ENCODE results near the gene SGSM1. TPM values are rescaled to one million over a fixed set of nuclear protein-coding genes. Genes with fewer than 3 reads are reported as not detected.

Gene SGSM1
- total and polyA plus RNA-seq, 2 donors (not counting 1 experiment from before 2014, with no cell fraction given), result not detected

GRCh38 chr22:24823787-24824186, 17.8 kb downstream of the SGSM1 start:
- no peaks in the 10 kb centered on the region for H3K27me3 ChIP-seq (ENCODE audit: control insufficient read depth, insufficient read depth, low read length)
- no peak overlapping the region for H2AFZ ChIP-seq (ENCODE audit: low read length)
- H3K4me2 ChIP-seq (ENCODE audit: extremely low read depth, insufficient read depth, low read length), result no peak overlapping the region
- no peaks in the 10 kb centered on the region for H3K9me3 ChIP-seq (ENCODE audit: control insufficient read depth, insufficient read depth, low read depth, low read length)
- TF ChIP-seq EZH2 (IDR thresholded peaks at IDR 0.05; ENCODE audit: low read length, missing control alignments) (no peak), CTCF (conservative IDR thresholded peaks at IDR 0.05 in 1 of 2, IDR thresholded peaks at IDR 0.05 in 1 of 2; ENCODE audit: low read depth in 1 of 2, low read length in 2 of 2) (no peak)
- no peak for DNase-seq (ENCODE audit: low read depth in 2 of 2)
- no peak overlapping the region for H3K27ac ChIP-seq (ENCODE audit: insufficient read depth, low read length)
- no peaks in the 10 kb centered on the region for H3K4me1 ChIP-seq (ENCODE audit: control insufficient read depth, extremely low read depth, insufficient read depth, low read length)
- no peak overlapping the region for H3K9ac ChIP-seq (ENCODE audit: insufficient read depth, low read length)
- H3K36me3 ChIP-seq (ENCODE audit: control insufficient read depth, insufficient read depth, low read length), result no peaks in the 10 kb centered on the region
- H3K79me2 ChIP-seq (ENCODE audit: control insufficient read depth, insufficient read depth, low read length), result no peaks in the 10 kb centered on the region
- no peak overlapping the region for H3K4me3 ChIP-seq (replicated peaks in 1 of 4; ENCODE audit: control extremely low read depth in 1 of 4, insufficient read depth in 1 of 4, low read depth in 3 of 4, low read length in 4 of 4)
- no peaks in the 10 kb centered on the region for H4K20me1 ChIP-seq (ENCODE audit: control insufficient read depth, extremely low read depth, insufficient read depth, low read length)

- H3K4me3 ChIP-seq (replicated peaks in 1 of 4; ENCODE audit: control extremely low read depth in 1 of 4, insufficient read depth in 1 of 4, low read depth in 3 of 4, low read length in 4 of 4), result no peak overlapping the region
- H4K20me1 ChIP-seq (ENCODE audit: control insufficient read depth, extremely low read depth, insufficient read depth, low read length), result no peaks in the 10 kb centered on the region
- no peaks in the 10 kb centered on the region for H3K79me2 ChIP-seq (ENCODE audit: control insufficient read depth, insufficient read depth, low read length)
- TF ChIP-seq EZH2 (IDR thresholded peaks at IDR 0.05; ENCODE audit: low read length, missing control alignments) (no peak), CTCF (conservative IDR thresholded peaks at IDR 0.05 in 1 of 2, IDR thresholded peaks at IDR 0.05 in 1 of 2; ENCODE audit: low read depth in 1 of 2, low read length in 2 of 2) (no peak)
- no peak overlapping the region for H2AFZ ChIP-seq (ENCODE audit: low read length)
- H3K27me3 ChIP-seq (ENCODE audit: control insufficient read depth, insufficient read depth, low read length), result no peaks in the 10 kb centered on the region
- H3K4me2 ChIP-seq (ENCODE audit: extremely low read depth, insufficient read depth, low read length), result no peak overlapping the region
- H3K4me1 ChIP-seq (ENCODE audit: control insufficient read depth, extremely low read depth, insufficient read depth, low read length), result no peaks in the 10 kb centered on the region
- H3K9ac ChIP-seq (ENCODE audit: insufficient read depth, low read length), result no peak overlapping the region
- DNase-seq (ENCODE audit: low read depth in 2 of 2), result no peak
- H3K9me3 ChIP-seq (ENCODE audit: control insufficient read depth, insufficient read depth, low read depth, low read length), result no peaks in the 10 kb centered on the region
- H3K27ac ChIP-seq (ENCODE audit: insufficient read depth, low read length), result no peak overlapping the region
- no peaks in the 10 kb centered on the region for H3K36me3 ChIP-seq (ENCODE audit: control insufficient read depth, insufficient read depth, low read length)
Measured at GRCh38 chr22:24824250-24824649, 18.2 kb downstream of the SGSM1 start.

- H3K4me1 ChIP-seq (ENCODE audit: control insufficient read depth, extremely low read depth, insufficient read depth, low read length), result no peaks in the 10 kb centered on the region
- H3K9ac ChIP-seq (ENCODE audit: insufficient read depth, low read length), result no peak overlapping the region
- TF ChIP-seq EZH2 (IDR thresholded peaks at IDR 0.05; ENCODE audit: low read length, missing control alignments) (no peak), CTCF (conservative IDR thresholded peaks at IDR 0.05 in 1 of 2, IDR thresholded peaks at IDR 0.05 in 1 of 2; ENCODE audit: low read depth in 1 of 2, low read length in 2 of 2) (no peak)
- H3K79me2 ChIP-seq (ENCODE audit: control insufficient read depth, insufficient read depth, low read length), result no peaks in the 10 kb centered on the region
- H2AFZ ChIP-seq (ENCODE audit: low read length), result no peak overlapping the region
- H3K9me3 ChIP-seq (ENCODE audit: control insufficient read depth, insufficient read depth, low read depth, low read length), result no peaks in the 10 kb centered on the region
- no peak overlapping the region for H3K4me2 ChIP-seq (ENCODE audit: extremely low read depth, insufficient read depth, low read length)
- DNase-seq (ENCODE audit: low read depth in 2 of 2), result no peak
- H4K20me1 ChIP-seq (ENCODE audit: control insufficient read depth, extremely low read depth, insufficient read depth, low read length), result no peaks in the 10 kb centered on the region
- H3K36me3 ChIP-seq (ENCODE audit: control insufficient read depth, insufficient read depth, low read length), result no peaks in the 10 kb centered on the region
- H3K27me3 ChIP-seq (ENCODE audit: control insufficient read depth, insufficient read depth, low read length), result no peaks in the 10 kb centered on the region
- H3K4me3 ChIP-seq (replicated peaks in 1 of 4; ENCODE audit: control extremely low read depth in 1 of 4, insufficient read depth in 1 of 4, low read depth in 3 of 4, low read length in 4 of 4), result no peak overlapping the region
- no peak overlapping the region for H3K27ac ChIP-seq (ENCODE audit: insufficient read depth, low read length)
Measured at GRCh38 chr22:24824915-24825314, 18.9 kb downstream of the SGSM1 start.

Measured in fibroblast of lung (primary cell).